ENCODE results near the gene SCAF1. TPM values are rescaled to one million over a fixed set of nuclear protein-coding genes. Genes with fewer than 3 reads are reported as not detected.
A peak's percentile ranks its signal among the peaks of the same experiment; 100 is the strongest.

The SCAF1 gene
- total and polyA plus RNA-seq, 9 of the 15 experiments (the other 6 are each of a cell fraction or from before 2014, with no cell fraction given) = 0.20 to 79.0 (median 4.9) TPM

- TF ChIP-seq POLR3A (IDR thresholded peaks at IDR 0.05; ENCODE audit: borderline replicate concordance, extremely low read depth, insufficient read depth, insufficient read length) (no peak), ZNF507 (tag; conservative IDR thresholded peaks at IDR 0.05) (no peak), ZBTB5 (IDR thresholded peaks at IDR 0.05) (no peak), HDGF (IDR thresholded peaks at IDR 0.05) (no peak), NFE2 (IDR thresholded peaks at IDR 0.05; ENCODE audit: low read depth) (peak; percentile 83), PBX2 (CRISPR knock-in tag; IDR thresholded peaks at IDR 0.05; ENCODE audit: low read depth) (peak; percentile 74), PBX2 (tag; conservative IDR thresholded peaks at IDR 0.05; ENCODE audit: low read depth) (peak; percentile 100), UBTF (IDR thresholded peaks at IDR 0.05; ENCODE audit: borderline replicate concordance in 1 of 2, low read depth in 2 of 2, low read length in 2 of 2) (no peak), CGGBP1 (CRISPR knock-in tag; IDR thresholded peaks at IDR 0.05) (no peak), HNRNPLL (IDR thresholded peaks at IDR 0.05; ENCODE audit: low read depth, low read length, poor library complexity, severe bottlenecking) (peak; percentile 37), CXXC5 (CRISPR knock-in tag; IDR thresholded peaks at IDR 0.05) (peak; percentile 91), ERF (CRISPR knock-in tag; IDR thresholded peaks at IDR 0.05) (no peak), STAT5B (CRISPR knock-in tag; IDR thresholded peaks at IDR 0.05) (no peak), NR3C1 (CRISPR knock-in tag; IDR thresholded peaks at IDR 0.05) (no peak), MEIS2 (IDR thresholded peaks at IDR 0.05; ENCODE audit: partially characterized antibody) (peak; percentile 77), ZBTB12 (CRISPR knock-in tag; IDR thresholded peaks at IDR 0.05) (peak; percentile 86), ARID2 (IDR thresholded peaks at IDR 0.05) (no peak), ZNF408 (CRISPR knock-in tag; IDR thresholded peaks at IDR 0.05; ENCODE audit: low read depth) (no peak), TAF7 (tag; IDR thresholded peaks at IDR 0.05) (no peak), PKNOX1 (IDR thresholded peaks at IDR 0.05) (peak; percentile 100)
These were observed 34.8 kb downstream of the SCAF1 start (continued) for GRCh38 chr19:49676784-49677230.

Data from K562 (cell line).